Measurements from ENCODE around the gene C1orf232. TPM values are rescaled to one million over a fixed set of nuclear protein-coding genes. Genes with fewer than 3 reads are reported as not detected.

The C1orf232 gene
- total and polyA plus RNA-seq, 9 donors: not detected

DNA sequence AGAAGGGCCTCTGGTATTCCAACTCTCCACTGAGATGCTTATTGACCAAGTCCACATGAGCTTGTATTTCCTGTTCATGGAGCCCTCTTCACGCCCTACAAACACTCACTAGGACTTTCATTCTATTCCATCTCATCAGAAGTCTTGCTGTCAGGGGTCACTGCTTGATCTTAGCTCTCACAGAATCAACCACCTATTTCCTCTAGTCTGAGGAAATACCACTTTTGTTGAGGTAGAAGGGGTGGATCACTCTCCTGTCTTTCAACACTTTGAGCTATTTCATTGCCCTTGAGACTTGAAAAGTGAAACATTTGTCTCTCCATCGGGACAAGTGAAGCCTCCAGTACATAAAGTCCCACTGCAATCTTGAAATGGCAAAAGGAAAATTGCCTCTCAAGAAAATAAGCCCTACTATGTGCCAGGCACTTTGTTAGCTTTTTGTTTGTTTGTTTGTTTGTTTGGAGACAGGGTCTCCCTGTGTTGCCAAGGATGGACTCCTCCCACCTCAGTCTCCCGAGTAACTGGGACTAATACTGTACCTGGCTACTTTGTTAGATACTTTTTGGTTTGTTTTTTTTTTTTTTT lies 29.7 kb downstream of the C1orf232 start:
- H3K9me3 ChIP-seq (replicated peaks; ENCODE audit: control insufficient read depth, low read depth, low read length): no peaks in the 10 kb centered on the region
- no peaks in the 10 kb centered on the region for H3K36me3 ChIP-seq (ENCODE audit: control insufficient read depth, insufficient read depth, low read length)
- H3K27ac ChIP-seq (ENCODE audit: low read length): no peak overlapping the region
- WGBS (ENCODE audit: insufficient coverage): no CpG with 5 or more reads among the region's 3 CpGs
- no peak for DNase-seq
- no peaks in the 10 kb centered on the region for H3K27me3 ChIP-seq (ENCODE audit: control insufficient read depth, insufficient read depth, low read length)
- H3K4me1 ChIP-seq (ENCODE audit: control insufficient read depth, insufficient read depth, low read length): no peaks in the 10 kb centered on the region
- no peak overlapping the region for H3K4me3 ChIP-seq (ENCODE audit: low read length)

GRCh38 chr1:26134466-26134865 lies 34.3 kb downstream of the C1orf232 start:
- H3K4me1 ChIP-seq (ENCODE audit: control insufficient read depth, insufficient read depth, low read length): no peaks in the 10 kb centered on the region
- no peaks in the 10 kb centered on the region for H3K36me3 ChIP-seq (ENCODE audit: control insufficient read depth, insufficient read depth, low read length)
- H3K27me3 ChIP-seq (ENCODE audit: control insufficient read depth, insufficient read depth, low read length): no peaks in the 10 kb centered on the region
- H3K9me3 ChIP-seq (replicated peaks; ENCODE audit: control insufficient read depth, low read depth, low read length): no peaks in the 10 kb centered on the region
- no peak overlapping the region for H3K27ac ChIP-seq (ENCODE audit: low read length)
- no peak overlapping the region for H3K4me3 ChIP-seq (ENCODE audit: low read length)
- no CpG with 5 or more reads among the region's 3 CpGs for WGBS (ENCODE audit: insufficient coverage)
- no peak for DNase-seq

DNA sequence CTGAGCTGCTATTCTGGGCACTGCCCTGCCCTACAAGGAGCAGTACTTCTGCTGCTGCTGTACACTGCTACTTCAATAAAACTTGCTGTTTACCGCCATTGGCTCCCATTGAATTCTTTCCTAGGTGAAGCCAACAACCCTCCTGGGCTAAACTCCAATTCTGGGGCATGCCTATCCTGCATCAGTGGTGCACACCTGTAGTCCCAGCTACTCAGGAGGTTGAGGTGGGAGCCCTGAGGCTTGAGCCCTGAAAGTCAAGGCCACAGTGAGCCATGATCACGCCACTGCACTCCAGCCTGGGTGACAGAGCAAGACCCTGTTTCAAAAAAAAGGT lies 36.0 kb downstream of the C1orf232 start:
- Histone ChIP-seq H3K27ac (ENCODE audit: low read length) (no peak overlapping the region), H3K4me1 (ENCODE audit: control insufficient read depth, insufficient read depth, low read length) (peaks cover 2% of the 10 kb centered on the region), H3K9me3 (replicated peaks; ENCODE audit: control insufficient read depth, low read depth, low read length) (no peaks in the 10 kb centered on the region), H3K36me3 (ENCODE audit: control insufficient read depth, insufficient read depth, low read length) (no peaks in the 10 kb centered on the region), H3K4me3 (ENCODE audit: low read length) (no peak overlapping the region), H3K27me3 (ENCODE audit: control insufficient read depth, insufficient read depth, low read length) (no peaks in the 10 kb centered on the region)
- DNase-seq: no peak
- WGBS (ENCODE audit: insufficient coverage): no CpG with 5 or more reads among the region's 2 CpGs

- no peaks in the 10 kb centered on the region for H3K9me3 ChIP-seq (replicated peaks; ENCODE audit: control insufficient read depth, low read depth, low read length)
- no peak overlapping the region for H3K4me3 ChIP-seq (ENCODE audit: low read length)
- DNase-seq: no peak
- H3K27me3 ChIP-seq (ENCODE audit: control insufficient read depth, insufficient read depth, low read length): no peaks in the 10 kb centered on the region
- H3K27ac ChIP-seq (ENCODE audit: low read length): no peak overlapping the region
- H3K36me3 ChIP-seq (ENCODE audit: control insufficient read depth, insufficient read depth, low read length): no peaks in the 10 kb centered on the region
- 90% methylated on average over 2 of the region's 5 CpGs for WGBS (ENCODE audit: insufficient coverage)
- peaks cover 2% of the 10 kb centered on the region for H3K4me1 ChIP-seq (ENCODE audit: control insufficient read depth, insufficient read depth, low read length)
Observed at GRCh38 chr1:26132128-26132833, 36.5 kb downstream of the C1orf232 start.

- Histone ChIP-seq H3K9me3 (replicated peaks; ENCODE audit: control insufficient read depth, low read depth, low read length) (no peaks in the 10 kb centered on the region), H3K27me3 (ENCODE audit: control insufficient read depth, insufficient read depth, low read length) (no peaks in the 10 kb centered on the region), H3K4me1 (ENCODE audit: control insufficient read depth, insufficient read depth, low read length) (peaks cover 2% of the 10 kb centered on the region), H3K4me3 (ENCODE audit: low read length) (no peak overlapping the region), H3K27ac (ENCODE audit: low read length) (no peak overlapping the region), H3K36me3 (ENCODE audit: control insufficient read depth, insufficient read depth, low read length) (no peaks in the 10 kb centered on the region)
- WGBS (ENCODE audit: insufficient coverage): 67% methylated on average over 1 of the region's 1 CpG
- no peak for DNase-seq
Observed at GRCh38 chr1:26130695-26131094, 38.1 kb downstream of the C1orf232 start.

- Histone ChIP-seq H3K27me3 (ENCODE audit: control insufficient read depth, insufficient read depth, low read length) (no peaks in the 10 kb centered on the region), H3K4me1 (ENCODE audit: control insufficient read depth, insufficient read depth, low read length) (peaks cover 2% of the 10 kb centered on the region), H3K9me3 (replicated peaks; ENCODE audit: control insufficient read depth, low read depth, low read length) (no peaks in the 10 kb centered on the region), H3K36me3 (ENCODE audit: control insufficient read depth, insufficient read depth, low read length) (no peaks in the 10 kb centered on the region), H3K27ac (ENCODE audit: low read length) (no peak overlapping the region), H3K4me3 (ENCODE audit: low read length) (no peak overlapping the region)
- 92% methylated on average over 2 of the region's 4 CpGs for WGBS (ENCODE audit: insufficient coverage)
- DNase-seq: no peak
Observed at GRCh38 chr1:26129778-26130177, 39.0 kb downstream of the C1orf232 start.

DNA sequence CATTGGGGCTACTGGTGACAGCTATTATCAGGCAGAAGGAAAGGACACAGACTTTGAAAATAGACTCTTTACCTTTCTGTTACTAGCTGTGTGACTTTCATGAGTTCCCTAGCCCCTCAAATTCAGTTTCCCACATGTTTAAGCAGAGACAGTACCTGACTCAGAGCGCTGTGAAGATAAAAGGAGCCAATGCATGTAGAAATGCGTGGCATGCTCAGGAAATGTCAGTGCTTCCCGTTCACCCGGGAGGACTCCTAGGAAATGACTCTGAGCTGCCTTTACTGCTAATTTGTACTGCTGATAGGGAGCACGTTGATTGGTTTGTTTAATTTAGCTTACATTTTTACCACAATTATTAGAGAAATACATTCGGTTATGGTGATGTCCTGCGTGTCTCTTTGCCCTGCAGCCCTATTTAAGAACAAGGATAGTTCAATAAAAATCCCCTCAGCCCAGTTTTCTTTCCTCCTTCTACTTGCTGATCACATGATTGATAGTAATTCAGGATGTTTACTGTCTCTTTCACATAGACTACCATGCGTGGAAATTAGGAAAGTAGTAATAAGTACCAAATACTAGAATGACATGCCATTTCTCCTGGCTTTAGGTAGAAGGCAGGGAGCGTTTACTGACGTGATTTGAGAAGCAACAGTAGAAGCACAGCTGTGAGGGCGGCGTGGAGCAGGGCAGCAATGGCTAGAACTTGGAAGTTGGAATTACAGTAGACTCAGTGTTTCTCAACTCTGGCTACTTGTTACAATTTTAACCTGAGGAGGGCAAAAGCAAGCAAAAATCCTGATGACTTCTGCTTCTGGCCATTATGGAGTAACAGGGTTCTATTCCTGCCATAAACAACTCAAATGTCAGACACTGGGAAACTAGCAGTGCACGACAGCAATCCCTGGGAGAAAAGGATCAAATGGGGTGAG lies 41.3 kb downstream of the C1orf232 start:
- no peak overlapping the region for H3K27ac ChIP-seq (ENCODE audit: low read length)
- no peak for DNase-seq
- H3K9me3 ChIP-seq (replicated peaks; ENCODE audit: control insufficient read depth, low read depth, low read length): no peaks in the 10 kb centered on the region
- peaks cover 2% of the 10 kb centered on the region for H3K36me3 ChIP-seq (ENCODE audit: control insufficient read depth, insufficient read depth, low read length)
- 29% methylated on average over 9 of the region's 13 CpGs for WGBS (ENCODE audit: insufficient coverage)
- H3K4me1 ChIP-seq (ENCODE audit: control insufficient read depth, insufficient read depth, low read length): peaks cover 2% of the 10 kb centered on the region
- no peak overlapping the region for H3K4me3 ChIP-seq (ENCODE audit: low read length)
- no peaks in the 10 kb centered on the region for H3K27me3 ChIP-seq (ENCODE audit: control insufficient read depth, insufficient read depth, low read length)

GRCh38 chr1:26126321-26127084 lies 42.3 kb downstream of the C1orf232 start:
- no peak for DNase-seq
- Histone ChIP-seq H3K27me3 (ENCODE audit: control insufficient read depth, insufficient read depth, low read length) (no peaks in the 10 kb centered on the region), H3K4me3 (ENCODE audit: low read length) (no peak overlapping the region), H3K9me3 (replicated peaks; ENCODE audit: control insufficient read depth, low read depth, low read length) (no peaks in the 10 kb centered on the region), H3K4me1 (ENCODE audit: control insufficient read depth, insufficient read depth, low read length) (peaks cover 2% of the 10 kb centered on the region), H3K36me3 (ENCODE audit: control insufficient read depth, insufficient read depth, low read length) (peaks cover 8% of the 10 kb centered on the region), H3K27ac (ENCODE audit: low read length) (no peak overlapping the region)
- WGBS (ENCODE audit: insufficient coverage): 80% methylated on average over 3 of the region's 9 CpGs

DNA sequence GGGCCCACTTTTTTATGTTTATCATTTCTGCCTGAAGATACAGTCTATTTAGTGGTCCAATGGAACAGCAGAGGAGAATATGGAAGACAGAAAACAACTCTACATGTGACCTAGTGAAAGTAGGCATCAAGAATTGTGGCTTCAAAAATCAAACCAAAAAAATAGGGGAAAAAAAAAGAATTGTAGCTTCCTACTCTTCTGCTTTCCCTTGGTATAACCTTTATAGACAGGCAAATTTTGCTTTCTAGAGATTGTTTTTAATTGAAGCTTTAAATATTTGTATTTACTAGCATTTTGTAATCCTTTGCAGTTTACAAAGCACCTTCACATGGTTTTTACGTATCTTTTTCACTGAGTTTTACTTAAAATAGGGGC lies 42.8 kb downstream of the C1orf232 start:
- no peak for DNase-seq
- Histone ChIP-seq H3K36me3 (ENCODE audit: control insufficient read depth, insufficient read depth, low read length) (peaks cover 8% of the 10 kb centered on the region), H3K4me1 (ENCODE audit: control insufficient read depth, insufficient read depth, low read length) (peaks cover 2% of the 10 kb centered on the region), H3K9me3 (replicated peaks; ENCODE audit: control insufficient read depth, low read depth, low read length) (no peaks in the 10 kb centered on the region), H3K4me3 (ENCODE audit: low read length) (no peak overlapping the region), H3K27ac (ENCODE audit: low read length) (no peak overlapping the region), H3K27me3 (ENCODE audit: control insufficient read depth, insufficient read depth, low read length) (no peaks in the 10 kb centered on the region)
- no CpG with 5 or more reads among the region's 1 CpG for WGBS (ENCODE audit: insufficient coverage)

GRCh38 chr1:26125382-26125781 lies 43.4 kb downstream of the C1orf232 start:
- DNase-seq: no peak
- H3K36me3 ChIP-seq (ENCODE audit: control insufficient read depth, insufficient read depth, low read length): peaks cover 8% of the 10 kb centered on the region
- H3K27ac ChIP-seq (ENCODE audit: low read length): no peak overlapping the region
- H3K9me3 ChIP-seq (replicated peaks; ENCODE audit: control insufficient read depth, low read depth, low read length): no peaks in the 10 kb centered on the region
- no peaks in the 10 kb centered on the region for H3K27me3 ChIP-seq (ENCODE audit: control insufficient read depth, insufficient read depth, low read length)
- no peak overlapping the region for H3K4me3 ChIP-seq (ENCODE audit: low read length)
- H3K4me1 ChIP-seq (ENCODE audit: control insufficient read depth, insufficient read depth, low read length): peaks cover 2% of the 10 kb centered on the region
